Esophagus squamous epithelium (tissue), 4 donors: ENCODE data around the gene PCOLCE2.

Experiments used
- CTCF ChIP-seq, 6 experiments: fragments of 450-650 bp in 4 of 6; fragments of 200-600 bp in 2 of 6; sonication (generic) in 2 of 6; IDR thresholded peaks; one replicate each; pipeline ENCODE4 v1.5.1; 2016 to 2019; ENCODE audit warnings: antibody characterized with exemption in 6 of 6, mild to moderate bottlenecking in 4 of 6, moderate library complexity in 4 of 6
- POLR2A ChIP-seq, 4 donors: fragments of 450-650 bp; IDR thresholded peaks; one replicate each; pipeline ENCODE4 v1.6.1; 2017; ENCODE audit warnings: antibody characterized with exemption in 4 of 4, mild to moderate bottlenecking in 4 of 4, moderate library complexity in 3 of 4

- TF ChIP-seq POLR2A (IDR thresholded peaks at IDR 0.05), result no peak
- TF ChIP-seq CTCF (IDR thresholded peaks at IDR 0.05), result no peak
Measured at GRCh38 chr3:142923694-142924093, 34.8 kb upstream of the PCOLCE2 start.
